Stimulated activated CD8-positive, alpha-beta memory T cell treated with anti-CD3 and anti-CD28 coated beads, Interleukin-2, amount 100 ng/mL, for 48 hours (primary cell): ENCODE data around the gene LIX1L.
A peak's percentile ranks its signal among the peaks of the same experiment; 100 is the strongest.

Experiments used
- DNase-seq, 2 donors: peaks; one replicate each; pipeline ENCODE4 v3.0.0-alpha.2; 2020; ENCODE audit warnings: low read depth in 2 of 2

Gene LIX1L

DNA sequence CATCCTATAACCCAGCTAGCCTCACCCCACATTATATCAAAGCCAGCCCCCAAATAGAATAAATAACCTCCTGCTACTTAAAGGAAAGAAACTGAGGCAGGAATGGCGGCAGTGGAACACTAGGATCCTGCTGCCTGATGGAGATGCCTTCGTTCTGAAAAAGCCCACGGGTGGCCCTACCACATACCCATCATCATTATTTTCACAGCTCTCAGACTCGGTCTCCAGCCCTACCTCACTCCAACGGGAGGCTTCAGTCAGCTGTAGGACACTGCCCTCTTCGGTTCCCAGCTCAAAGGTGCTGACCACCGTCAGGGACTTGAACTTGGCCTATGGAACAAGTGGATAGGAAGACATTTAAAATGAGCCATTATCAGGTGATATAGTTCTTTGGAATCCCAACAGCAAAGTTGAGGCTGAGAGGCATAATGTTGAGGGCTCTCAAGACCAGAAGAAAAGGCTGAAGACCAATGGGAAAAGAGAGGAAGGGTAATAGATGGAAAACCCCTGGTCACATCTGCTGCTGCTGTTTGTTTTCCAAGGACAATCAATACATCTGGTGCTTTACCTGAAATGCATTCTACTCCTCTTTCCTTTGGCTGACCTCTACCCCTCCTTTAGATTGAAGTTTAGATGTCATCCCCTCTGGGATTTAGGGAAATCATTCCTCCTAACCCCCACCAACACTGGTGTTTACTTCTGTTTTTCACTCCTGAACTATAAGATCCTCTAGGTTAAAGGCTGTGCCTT is 64.3 kb downstream of the LIX1L start:
- DNase-seq, result no peak

DNA sequence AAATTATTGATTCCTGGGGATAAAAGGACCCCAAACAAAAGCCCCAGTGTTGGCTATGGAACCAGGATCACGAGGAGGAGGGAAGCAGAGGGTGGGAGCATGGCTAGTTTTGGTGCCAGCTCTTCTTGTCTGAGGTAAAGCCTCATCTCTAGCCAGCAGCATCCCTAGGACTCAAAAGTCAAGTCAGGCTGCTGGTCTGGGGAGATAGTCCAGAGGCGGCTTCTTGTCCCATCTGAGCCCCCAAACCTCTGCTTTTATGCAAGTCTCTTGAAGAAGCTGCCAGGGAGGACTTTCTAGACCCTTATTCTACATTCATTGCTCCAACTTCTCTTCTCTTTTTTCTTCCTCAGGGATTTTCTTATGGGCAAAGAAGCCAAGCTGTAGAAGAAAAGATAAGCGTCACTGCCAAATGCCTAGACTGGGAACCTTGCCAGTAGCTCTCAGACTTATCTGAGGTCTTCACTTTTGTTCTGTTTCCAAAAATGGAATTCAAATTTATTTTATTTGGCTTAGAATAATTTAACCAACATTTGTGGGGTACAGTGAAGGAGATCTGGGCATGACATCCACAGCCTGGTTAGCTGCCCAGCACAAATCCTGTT is 65.2 kb downstream of the LIX1L start:
- no peak for DNase-seq

GRCh38 chr1:145891587-145892485 is 66.0 kb downstream of the LIX1L start:
- peak; percentile 17 to 42 for DNase-seq

- no peak for DNase-seq
These were observed 66.7 kb downstream of the LIX1L start for GRCh38 chr1:145891143-145891542.

DNA sequence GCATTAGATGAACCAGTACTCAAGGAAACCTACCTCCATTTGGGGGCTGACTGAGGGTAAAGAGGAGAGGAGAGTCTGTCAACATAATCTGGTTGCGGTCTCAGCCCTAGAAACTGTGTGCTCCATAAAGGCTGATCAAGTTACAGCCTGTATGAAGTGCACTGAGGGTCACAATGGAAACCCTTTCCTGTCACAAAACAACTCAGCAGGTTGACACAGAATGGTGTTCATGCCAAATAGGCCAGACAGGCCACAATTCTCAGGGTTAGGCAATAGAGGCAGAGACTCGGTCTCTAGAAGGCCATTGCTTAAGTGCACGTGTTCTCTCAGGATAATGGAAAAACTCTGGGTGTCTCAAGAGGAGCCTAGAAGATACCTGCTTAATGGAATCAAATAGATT is 68.1 kb downstream of the LIX1L start:
- no peak for DNase-seq

- DNase-seq, result no peak
These were observed 70.2 kb downstream of the LIX1L start for GRCh38 chr1:145887631-145888030.

- no peak for DNase-seq
These were observed 71.0 kb downstream of the LIX1L start for GRCh38 chr1:145886816-145887215.

- DNase-seq, result no peak
These were observed 71.4 kb downstream of the LIX1L start for GRCh38 chr1:145886390-145886789.

DNA sequence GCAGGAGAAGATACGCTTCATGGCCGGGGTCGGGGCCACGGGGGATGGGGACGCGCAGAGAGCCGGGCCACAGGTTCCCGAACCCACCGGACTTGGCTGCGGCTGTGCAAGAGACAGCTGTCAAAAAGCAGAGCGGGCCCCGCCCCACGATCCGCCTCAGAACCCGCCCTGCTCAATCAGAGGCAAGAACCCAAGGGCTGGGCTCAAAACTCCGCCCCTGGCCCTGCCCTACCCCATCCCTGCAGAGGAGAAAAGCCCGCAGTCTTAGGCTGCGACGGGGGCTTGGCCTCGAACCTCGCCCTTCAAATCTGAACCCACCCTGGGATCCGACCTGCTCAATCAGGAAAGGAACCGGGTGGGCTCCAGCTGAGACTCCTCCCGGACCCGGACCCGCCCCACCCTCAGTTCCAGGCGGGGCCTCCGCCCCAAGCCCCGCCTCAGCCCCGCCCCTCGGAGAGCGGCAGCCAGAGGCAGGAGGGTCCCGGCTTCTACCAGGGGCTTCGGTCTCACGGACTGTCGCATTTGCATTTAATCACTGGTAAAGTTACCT is 72.0 kb downstream of the LIX1L start, which contains the start of gene ANKRD35:
ANKRD35 (minus strand) TSS at position 129 of the 550 bp plus-strand sequence; CDS start at position 21, 108 bp downstream.
- peak; percentile 82 to 85 for DNase-seq

- no peak for DNase-seq
These were observed 73.1 kb downstream of the LIX1L start for GRCh38 chr1:145884675-145885074.
